ENCODE results near the gene ZBTB7B.

The ZBTB7B gene

DNA sequence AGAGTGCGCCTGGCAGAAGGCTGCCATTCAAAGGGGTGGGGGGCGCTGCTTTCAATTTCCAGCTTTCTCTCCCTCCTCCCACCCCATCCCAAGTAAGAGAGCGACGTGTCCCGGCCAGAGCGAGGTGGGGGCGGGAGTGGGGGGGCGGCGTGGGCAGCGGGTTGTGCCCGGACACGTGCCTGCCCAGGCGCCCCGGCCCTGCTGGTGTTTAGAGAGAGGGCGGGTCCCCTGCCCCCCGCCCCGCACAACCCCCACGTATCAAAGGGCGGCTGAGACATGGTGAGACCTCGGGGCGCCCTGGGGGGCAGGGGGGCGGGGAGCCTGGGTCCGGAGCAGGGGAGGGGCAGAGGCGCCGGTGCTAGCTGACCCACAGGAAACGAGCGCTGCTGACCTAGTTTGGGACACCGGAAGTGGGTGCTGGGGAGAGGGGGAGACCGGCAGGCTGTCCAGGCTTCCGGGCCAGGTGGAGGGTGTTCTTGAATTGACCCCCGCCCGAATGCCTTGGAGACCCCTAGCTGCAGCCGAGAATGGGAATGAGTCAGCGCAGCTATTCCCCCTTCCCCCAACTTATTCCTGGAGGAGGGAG lies 1.3 kb downstream of the ZBTB7B start:
- DNase-seq (ENCODE audit: low spot score): no peak

- no peak for DNase-seq (ENCODE audit: low spot score)
Observed at GRCh38 chr1:155004352-155005075, 1.9 kb downstream of the ZBTB7B start.

DNA sequence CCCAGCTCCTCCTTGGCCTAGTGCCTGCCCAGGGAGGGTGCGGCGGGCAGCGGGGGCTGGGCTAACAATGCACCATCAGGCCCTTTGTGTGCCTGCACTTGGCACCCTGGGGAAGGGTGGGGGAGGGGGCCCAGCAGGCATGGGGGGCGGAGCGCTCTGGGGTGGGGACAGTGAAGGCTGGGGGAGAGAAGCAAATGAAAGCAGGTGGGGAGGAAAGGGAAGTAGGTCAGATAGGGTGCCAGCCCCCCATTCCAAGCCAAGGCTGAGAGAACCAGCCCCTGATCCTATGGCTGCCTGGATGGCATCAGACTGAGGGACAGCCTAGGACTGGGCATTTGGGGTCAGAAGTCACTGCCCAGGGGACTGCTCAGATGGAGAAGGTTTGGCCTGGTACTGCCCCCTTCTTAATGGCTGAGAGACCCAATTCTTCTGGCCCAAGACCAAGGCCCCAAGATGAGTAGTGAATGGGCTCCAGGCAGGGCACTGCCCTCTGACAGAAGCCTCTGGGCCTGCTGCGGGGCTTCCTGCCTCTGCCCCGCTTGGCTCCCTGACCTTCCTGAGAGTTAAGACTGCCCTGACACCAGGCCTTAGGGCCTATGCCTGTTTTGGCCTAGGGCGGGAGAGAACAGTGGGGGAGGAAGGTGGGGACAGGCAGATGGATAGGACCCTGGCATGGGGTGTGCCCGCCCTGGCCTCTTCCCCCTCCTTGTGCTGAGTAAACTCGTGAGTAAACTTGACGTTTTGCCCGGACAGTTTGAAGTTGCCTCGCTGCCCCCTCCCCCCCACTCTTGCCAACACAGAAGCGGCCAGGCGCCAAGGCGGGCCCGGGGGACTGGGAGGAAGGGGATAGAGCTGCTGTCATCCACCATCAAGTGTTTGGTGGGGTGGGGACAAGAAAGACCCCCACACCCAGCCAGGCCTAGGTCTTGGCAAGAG lies 2.7 kb downstream of the ZBTB7B start:
- DNase-seq (ENCODE audit: low spot score): no peak

GRCh38 chr1:155006601-155007101 lies 4.0 kb downstream of the ZBTB7B start:
- peak; percentile 46 for DNase-seq (ENCODE audit: low spot score)

GRCh38 chr1:155007251-155007828 lies 4.7 kb downstream of the ZBTB7B start:
- DNase-seq (ENCODE audit: low spot score): no peak

GRCh38 chr1:155008015-155008941 lies 5.7 kb downstream of the ZBTB7B start:
- no peak for DNase-seq (ENCODE audit: low spot score)

- DNase-seq (ENCODE audit: low spot score): no peak
Observed at GRCh38 chr1:155009221-155009711, 6.7 kb downstream of the ZBTB7B start.

- DNase-seq (ENCODE audit: low spot score): no peak
Observed at GRCh38 chr1:155009742-155010141, 7.1 kb downstream of the ZBTB7B start.

GRCh38 chr1:155010211-155010918 lies 7.8 kb downstream of the ZBTB7B start:
- no peak for DNase-seq (ENCODE audit: low spot score)

- no peak for DNase-seq (ENCODE audit: low spot score)
Observed at GRCh38 chr1:155011004-155011416, 8.4 kb downstream of the ZBTB7B start.

DNA sequence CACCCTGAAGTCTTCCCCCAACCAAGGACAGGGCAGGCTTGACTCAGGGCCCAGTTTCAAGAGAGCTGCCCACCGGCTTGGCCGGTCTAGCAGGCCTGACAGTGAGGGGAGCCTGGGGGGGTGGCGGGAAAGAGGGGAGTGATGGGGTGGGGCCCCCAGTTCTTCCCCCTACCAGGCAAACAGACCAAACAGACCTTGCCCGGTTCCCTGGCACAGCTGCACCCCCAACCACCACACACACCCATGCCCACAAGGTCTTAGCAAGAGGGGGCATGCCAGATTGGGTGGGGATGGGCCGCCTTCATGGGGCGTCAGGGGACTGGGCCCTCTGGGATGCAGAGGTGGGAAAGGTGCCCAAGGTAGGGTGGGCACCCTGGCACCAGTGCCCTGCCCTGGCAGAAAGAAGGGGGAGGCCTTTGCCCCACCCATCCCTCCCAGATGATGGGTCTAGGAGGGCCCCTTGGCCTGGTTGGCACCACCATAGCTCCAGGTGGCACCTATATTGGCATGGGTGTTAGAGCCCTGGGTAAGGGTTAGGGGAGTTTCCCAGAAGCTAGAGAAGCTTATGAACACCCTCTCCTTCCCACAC lies 8.9 kb downstream of the ZBTB7B start:
- no peak for DNase-seq (ENCODE audit: low spot score)

GRCh38 chr1:155012026-155012546 lies 9.5 kb downstream of the ZBTB7B start:
- no peak for DNase-seq (ENCODE audit: low spot score)

- DNase-seq (ENCODE audit: low spot score): no peak
Observed at GRCh38 chr1:155012776-155013602, 10.4 kb downstream of the ZBTB7B start.

DNA sequence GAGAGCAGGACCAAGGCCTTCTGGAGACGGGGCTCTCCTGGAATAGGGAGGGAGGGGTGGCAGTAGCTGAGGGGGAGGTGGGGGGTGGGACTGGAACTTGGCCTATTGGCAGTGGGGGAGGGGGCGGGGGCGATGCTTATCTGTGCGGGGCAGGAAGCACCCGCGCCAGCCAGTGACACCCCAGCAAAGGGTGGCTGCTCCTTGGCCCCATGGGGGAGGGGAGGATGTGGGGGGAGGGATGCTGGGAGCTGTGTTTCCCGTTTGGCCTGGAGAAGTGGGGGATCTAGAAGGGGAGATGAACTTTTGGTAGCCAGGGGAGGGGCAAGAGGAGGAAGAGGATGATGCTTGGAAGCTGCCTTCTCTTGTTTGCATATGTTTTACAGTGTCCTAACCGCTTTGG lies 11.0 kb downstream of the ZBTB7B start:
- DNase-seq (ENCODE audit: low spot score): no peak

DNA sequence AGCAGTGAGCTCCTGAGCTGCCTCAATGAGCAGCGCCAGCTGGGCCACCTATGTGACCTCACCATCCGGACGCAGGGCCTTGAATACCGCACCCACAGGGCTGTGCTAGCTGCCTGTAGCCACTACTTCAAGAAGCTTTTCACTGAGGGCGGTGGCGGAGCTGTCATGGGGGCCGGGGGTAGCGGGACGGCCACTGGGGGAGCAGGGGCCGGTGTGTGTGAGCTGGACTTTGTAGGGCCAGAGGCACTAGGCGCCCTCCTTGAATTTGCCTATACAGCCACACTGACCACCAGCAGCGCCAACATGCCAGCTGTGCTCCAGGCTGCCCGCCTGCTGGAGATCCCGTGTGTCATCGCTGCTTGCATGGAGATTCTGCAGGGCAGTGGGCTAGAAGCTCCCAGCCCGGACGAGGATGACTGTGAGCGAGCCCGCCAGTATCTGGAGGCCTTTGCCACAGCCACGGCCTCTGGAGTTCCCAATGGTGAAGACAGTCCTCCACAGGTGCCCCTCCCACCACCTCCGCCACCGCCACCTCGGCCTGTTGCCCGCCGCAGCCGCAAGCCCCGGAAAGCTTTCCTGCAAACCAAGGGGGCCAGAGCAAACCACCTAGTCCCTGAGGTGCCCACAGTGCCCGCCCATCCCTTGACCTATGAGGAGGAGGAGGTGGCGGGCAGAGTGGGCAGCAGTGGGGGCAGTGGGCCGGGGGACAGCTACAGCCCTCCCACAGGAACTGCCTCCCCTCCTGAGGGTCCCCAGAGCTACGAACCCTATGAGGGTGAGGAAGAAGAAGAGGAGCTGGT lies 12.3 kb downstream of the ZBTB7B start:
- DNase-seq (ENCODE audit: low spot score): no peak

- no peak for DNase-seq (ENCODE audit: low spot score)
Observed at GRCh38 chr1:155015527-155016230, 13.1 kb downstream of the ZBTB7B start.

GRCh38 chr1:155016231-155016831 lies 13.7 kb downstream of the ZBTB7B start:
- DNase-seq (ENCODE audit: low spot score): no peak

Measured in CD4-positive, alpha-beta T cell treated with Interleukin-15 for 4 hours (primary cell).